Motor neuron (in vitro differentiated cells): ENCODE data around the gene SLC22A1. TPM values are rescaled to one million over a fixed set of nuclear protein-coding genes. Genes with fewer than 3 reads are reported as not detected.

Experiments
- ATAC-seq, 8 experiments: fragments of 200-7000 bp; cut with Tn5 transposase; replicated peaks in 6 of 8; 2 replicates each; pipeline ENCODE4 v1.8.0; 2021; ENCODE audit warnings: mild to moderate bottlenecking in 8 of 8, moderate library complexity in 8 of 8
- H3K27ac ChIP-seq, 2 donors: fragments of 250-450 bp; sonication (Bioruptor Pico); 2 replicates each; pipeline ENCODE4 v1.9.0; 2021; ENCODE audit warnings: antibody characterized with exemption in 2 of 2, mild to moderate bottlenecking in 2 of 2, moderate library complexity in 1 of 2
- H3K4me1 ChIP-seq, 2 donors: fragments of 250-450 bp; sonication (Bioruptor Pico); replicated peaks in 1 of 2; 2 replicates each; pipeline ENCODE4 v1.6.1; 2021; ENCODE audit warnings: antibody characterized with exemption in 2 of 2, mild to moderate bottlenecking in 2 of 2, moderate library complexity in 1 of 2
- H3K4me3 ChIP-seq, 5 donors: fragments of 250-450 bp; sonication (Bioruptor Pico); 2 replicates each; pipeline ENCODE4 v1.9.0; 2021; ENCODE audit warnings: antibody characterized with exemption in 5 of 5, mild to moderate bottlenecking in 5 of 5, moderate library complexity in 4 of 5
- WGBS, 10 experiments: fragments of 450-650 bp; shearing (Covaris generic); methylation state at CpG; one replicate each; pipeline ENCODE4 v1.0.0; 2022; 5-methylcytosine and 5-hydroxymethylcytosine counted together
- in situ Hi-C, 9 experiments: fragments of 400-800 bp; cut with MboI; loops; one replicate each; pipeline ENCODE4 v1.15.0; 2021; ENCODE audit warnings: low sequenced_read_pairs in 9 of 9, low pct_unique_long_range_greater_than_20kb in 2 of 9; ENCODE audit not compliant: unreplicated experiment in 9 of 9
- total RNA-seq, 8 experiments: library from RNA; unstranded; fragments of 300-600 nt; gene quantifications; 2 replicates each; pipeline versions ENCODE4 v1.2.3 to v1.2.4, GENCODE V29; 2022

Gene SLC22A1
- total RNA-seq: 1 to 10 TPM in 5 of 8 experiments, under 1 TPM in 2, not detected in 1; 0.11 to 5.1 (median 1.1) TPM

GRCh38 chr6:160121558-160121957, at the start of gene SLC22A1:
TSS of gene SLC22A1 (plus strand) at chr6:160121815. CDS start at chr6:160121936, 121 bp downstream.
- in situ Hi-C loops: loop anchor here in 2 of 9 experiments (25.0 kb wide), 1 partner anchor 341 kb away; no protein-coding TSS in a partner anchor
- WGBS, 10 experiments: 73 to 100% (median 95%) methylated on average over 1 to 7 of the region's 8 CpGs; no CpG with 5 or more reads in 2 of the 10 experiments
- no peak within 1 kb of the TSS for H3K27ac ChIP-seq
- no peaks in the 10 kb centered on the region for H3K4me1 ChIP-seq
- no peak within 1 kb of the TSS for H3K4me3 ChIP-seq
- no peak for ATAC-seq

- Histone ChIP-seq H3K4me3 (no peak overlapping the region), H3K27ac (no peak overlapping the region), H3K4me1 (no peaks in the 10 kb centered on the region)
- in situ Hi-C loops: no loop called here
- WGBS, 10 experiments: 83 to 100% (median 97%) methylated on average over 2 to 9 of the region's 9 CpGs; no CpG with 5 or more reads in 5 of the 10 experiments
- ATAC-seq: no peak
Observed at GRCh38 chr6:160073272-160073671, 48.3 kb upstream of the SLC22A1 start.

- H3K27ac ChIP-seq: no peak overlapping the region
- 88 to 100% (median 100%) methylated on average over 1 to 5 of the region's 5 CpGs; no CpG with 5 or more reads in 3 of the 10 experiments for WGBS, 10 experiments
- no peak for ATAC-seq
- H3K4me3 ChIP-seq: no peak overlapping the region
- in situ Hi-C loops: loop anchor here in 1 of 9 experiments (25.0 kb wide), 1 partner anchor 386 kb away; no protein-coding TSS in a partner anchor
- no peaks in the 10 kb centered on the region for H3K4me1 ChIP-seq
Observed at GRCh38 chr6:160076009-160076408, 45.6 kb upstream of the SLC22A1 start.

- no peak overlapping the region for H3K27ac ChIP-seq
- peak in 2 of 8 experiments; percentile 71 to 82 for ATAC-seq
Observed at GRCh38 chr6:160077024-160077423, 44.6 kb upstream of the SLC22A1 start.

GRCh38 chr6:160077526-160077925, 44.1 kb upstream of the SLC22A1 start:
- in situ Hi-C loops: loop anchor here in 1 of 9 experiments (25.0 kb wide), 1 partner anchor 385 kb away; no protein-coding TSS in a partner anchor
- 0 to 100% (median 90%) methylated on average over 1 to 2 of the region's 2 CpGs; no CpG with 5 or more reads in 1 of the 10 experiments for WGBS, 10 experiments
- Histone ChIP-seq H3K27ac (no peak overlapping the region), H3K4me1 (no peaks in the 10 kb centered on the region), H3K4me3 (no peak overlapping the region)
- peak in 2 of 8 experiments; percentile 47 to 49 for ATAC-seq

More at GRCh38 chr6:160077024-160077423, 44.6 kb upstream of the SLC22A1 start:
- WGBS, 10 experiments: 25 to 100% (median 90%) methylated on average over 1 to 5 of the region's 5 CpGs
- Histone ChIP-seq H3K4me3 (no peak overlapping the region), H3K4me1 (no peaks in the 10 kb centered on the region)
- in situ Hi-C loops: loop anchor here in 1 of 9 experiments (25.0 kb wide), 1 partner anchor 385 kb away; no protein-coding TSS in a partner anchor

- in situ Hi-C loops: loop anchor here in 1 of 9 experiments (25.0 kb wide), 1 partner anchor 383 kb away; no protein-coding TSS in a partner anchor
- no peak overlapping the region for H3K27ac ChIP-seq
- ATAC-seq: no peak
- H3K4me3 ChIP-seq: no peak overlapping the region
- H3K4me1 ChIP-seq: no peaks in the 10 kb centered on the region
- WGBS, 10 experiments: 90 to 95% (median 92%) methylated on average over 4 to 9 of the region's 23 CpGs; no CpG with 5 or more reads in 5 of the 10 experiments
Observed at GRCh38 chr6:160078883-160079685, 42.5 kb upstream of the SLC22A1 start.

- H3K27ac ChIP-seq: no peak overlapping the region
- no peaks in the 10 kb centered on the region for H3K4me1 ChIP-seq
- ATAC-seq: no peak
- no peak overlapping the region for H3K4me3 ChIP-seq
- in situ Hi-C loops: loop anchor here in 1 of 9 experiments (25.0 kb wide), 1 partner anchor 383 kb away; no protein-coding TSS in a partner anchor
- WGBS, 10 experiments: 88 to 100% (median 97%) methylated on average over 1 to 9 of the region's 12 CpGs; no CpG with 5 or more reads in 3 of the 10 experiments
Observed at GRCh38 chr6:160079686-160080043, 42.0 kb upstream of the SLC22A1 start.

- no peak for ATAC-seq
- no peak overlapping the region for H3K4me3 ChIP-seq
- H3K27ac ChIP-seq: no peak overlapping the region
- H3K4me1 ChIP-seq: no peaks in the 10 kb centered on the region
- 96 to 100% (median 98%) methylated on average over 1 to 7 of the region's 17 CpGs; no CpG with 5 or more reads in 5 of the 10 experiments for WGBS, 10 experiments
- in situ Hi-C loops: loop anchor here in 1 of 9 experiments (25.0 kb wide), 1 partner anchor 382 kb away; no protein-coding TSS in a partner anchor
Observed at GRCh38 chr6:160080097-160080496, 41.5 kb upstream of the SLC22A1 start.

- in situ Hi-C loops: loop anchor here in 1 of 9 experiments (25.0 kb wide), 1 partner anchor 381 kb away; no protein-coding TSS in a partner anchor
- 72 to 100% (median 93%) methylated on average over 1 to 11 of the region's 11 CpGs; no CpG with 5 or more reads in 1 of the 10 experiments for WGBS, 10 experiments
- H3K27ac ChIP-seq: no peak overlapping the region
- H3K4me3 ChIP-seq: no peak overlapping the region
- no peaks in the 10 kb centered on the region for H3K4me1 ChIP-seq
- no peak for ATAC-seq
Observed at GRCh38 chr6:160081398-160081797, 40.2 kb upstream of the SLC22A1 start.

GRCh38 chr6:160082627-160083026, 39.0 kb upstream of the SLC22A1 start:
- no peak overlapping the region for H3K4me3 ChIP-seq
- no peak for ATAC-seq
- WGBS, 10 experiments: 67 to 100% (median 90%) methylated on average over 1 to 3 of the region's 8 CpGs; no CpG with 5 or more reads in 4 of the 10 experiments
- H3K4me1 ChIP-seq: no peaks in the 10 kb centered on the region
- no peak overlapping the region for H3K27ac ChIP-seq
- in situ Hi-C loops: loop anchor here in 1 of 9 experiments (25.0 kb wide), 1 partner anchor 380 kb away; no protein-coding TSS in a partner anchor

- WGBS, 10 experiments: 85 to 100% (median 99%) methylated on average over 1 to 10 of the region's 18 CpGs; no CpG with 5 or more reads in 2 of the 10 experiments
- no peak overlapping the region for H3K27ac ChIP-seq
- ATAC-seq: no peak
- H3K4me3 ChIP-seq: no peak overlapping the region
- H3K4me1 ChIP-seq: no peaks in the 10 kb centered on the region
- in situ Hi-C loops: loop anchor here in 1 of 9 experiments (25.0 kb wide), 1 partner anchor 378 kb away; no protein-coding TSS in a partner anchor
Observed at GRCh38 chr6:160084198-160084776, 37.3 kb upstream of the SLC22A1 start.

- 80 to 97% (median 88%) methylated on average over 2 to 5 of the region's 5 CpGs; no CpG with 5 or more reads in 3 of the 10 experiments for WGBS, 10 experiments
- Histone ChIP-seq H3K4me3 (no peak overlapping the region), H3K27ac (no peak overlapping the region), H3K4me1 (no peaks in the 10 kb centered on the region)
- in situ Hi-C loops: loop anchor here in 1 of 9 experiments (25.0 kb wide), 1 partner anchor 377 kb away; no protein-coding TSS in a partner anchor
- ATAC-seq: no peak
Observed at GRCh38 chr6:160085226-160085625, 36.4 kb upstream of the SLC22A1 start.
